ENCODE measurements around the gene MOG.

The MOG gene

DNA sequence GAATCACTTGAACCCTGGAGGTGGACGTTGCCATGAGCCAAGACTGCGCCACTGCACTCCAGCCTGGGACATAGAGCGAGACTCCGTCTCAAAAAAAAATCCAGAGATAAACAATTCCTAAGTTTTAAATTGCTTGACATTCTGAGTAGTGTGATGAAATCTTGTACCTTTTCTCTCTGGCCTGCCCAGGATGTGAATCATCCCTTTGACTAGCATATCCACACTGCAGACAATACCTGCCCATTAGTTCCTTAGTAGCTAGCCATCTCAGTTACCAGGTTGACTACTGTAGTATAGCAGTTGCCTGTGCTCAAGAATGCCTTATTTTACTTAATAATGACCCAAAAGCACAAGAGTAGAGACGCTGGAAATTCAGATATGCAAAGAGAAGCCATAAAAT is 21.2 kb downstream of the MOG start:
- no peak for DNase-seq

DNA sequence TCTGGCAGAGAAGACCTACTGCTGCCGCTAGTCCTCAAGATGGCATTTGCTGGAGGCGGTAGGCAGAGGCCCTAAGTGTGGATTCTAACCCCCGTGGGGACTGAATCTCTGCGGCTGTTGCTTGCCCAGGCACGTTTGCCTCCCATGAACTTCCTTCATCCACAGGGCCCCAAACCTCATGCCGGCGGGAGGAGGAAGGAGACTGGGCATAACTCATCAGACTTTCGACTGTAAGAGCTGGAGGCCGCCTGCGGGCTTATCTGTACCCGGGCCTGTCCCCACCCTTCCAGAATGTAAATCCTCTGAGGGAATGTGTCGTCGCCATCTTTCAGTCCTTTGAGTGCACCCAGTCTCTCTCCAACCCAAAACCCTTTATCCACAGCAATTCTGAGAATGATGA is 23.1 kb downstream of the MOG start:
- no peak for DNase-seq

DNA sequence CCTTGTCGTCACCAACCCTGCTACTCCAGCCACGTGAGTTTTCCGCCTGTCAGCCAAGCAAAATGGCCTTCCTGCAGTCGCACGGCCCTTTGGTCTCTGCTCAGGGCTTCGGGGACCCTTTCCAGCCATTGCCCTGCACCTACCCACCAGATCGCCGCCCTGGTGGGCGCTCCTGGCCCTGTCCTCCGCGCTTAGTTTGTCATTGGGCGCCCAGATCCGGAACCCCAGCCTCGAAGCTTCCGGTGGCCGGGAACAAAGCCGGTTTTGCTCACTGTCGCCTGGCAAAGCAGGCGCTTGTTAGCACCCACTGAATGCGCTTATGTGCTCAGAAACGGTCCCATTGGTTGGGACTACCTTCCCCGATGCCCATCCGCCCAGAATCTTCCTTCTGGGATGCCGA is 23.5 kb downstream of the MOG start:
- DNase-seq, result no peak

DNA sequence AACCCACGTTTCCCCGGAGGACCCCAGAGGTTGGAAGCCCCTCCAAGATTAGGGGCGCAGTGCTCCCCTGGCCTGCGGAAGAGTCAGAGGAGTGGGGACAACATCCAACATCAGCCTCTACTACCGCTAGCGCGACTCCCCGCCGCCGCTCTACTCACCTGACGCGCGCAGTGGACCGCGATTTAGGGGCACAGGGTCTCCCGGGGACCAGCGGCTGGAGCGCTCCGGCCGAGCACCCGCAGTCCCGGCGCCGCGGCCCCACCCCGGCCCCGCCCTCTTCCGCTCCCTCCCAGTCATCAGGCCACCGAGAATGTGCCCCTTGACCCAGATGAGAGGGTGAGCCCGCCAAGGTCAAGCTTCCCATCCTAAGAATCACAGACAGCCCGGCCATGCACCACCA is 24.0 kb downstream of the MOG start, which contains the start of gene ZFP57:
TSS of gene ZFP57 (minus strand) at position 249 of the 400 bp plus-strand sequence. CDS start 4,149 bp downstream, outside the sequence.
- DNase-seq, result no peak

DNA sequence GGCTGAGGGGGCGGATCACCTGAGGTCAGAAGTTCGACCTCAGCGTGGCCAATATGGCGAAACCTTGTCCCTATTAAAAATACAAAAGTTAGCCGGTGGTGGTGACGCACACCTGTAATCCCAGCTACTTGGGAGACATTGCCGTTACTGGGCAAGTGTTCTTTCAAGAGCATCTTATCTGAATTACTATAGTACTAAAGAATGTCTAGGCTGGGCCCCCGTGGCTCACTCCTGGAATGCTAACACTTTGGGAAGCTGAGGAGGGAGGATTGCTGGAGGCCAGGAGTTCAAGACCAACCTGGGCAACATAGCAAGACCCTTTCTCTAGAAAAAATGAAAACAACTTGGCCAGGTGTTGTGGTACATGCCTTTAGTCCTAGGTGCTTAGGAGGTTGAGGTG is 24.9 kb downstream of the MOG start:
- DNase-seq, result no peak

DNA sequence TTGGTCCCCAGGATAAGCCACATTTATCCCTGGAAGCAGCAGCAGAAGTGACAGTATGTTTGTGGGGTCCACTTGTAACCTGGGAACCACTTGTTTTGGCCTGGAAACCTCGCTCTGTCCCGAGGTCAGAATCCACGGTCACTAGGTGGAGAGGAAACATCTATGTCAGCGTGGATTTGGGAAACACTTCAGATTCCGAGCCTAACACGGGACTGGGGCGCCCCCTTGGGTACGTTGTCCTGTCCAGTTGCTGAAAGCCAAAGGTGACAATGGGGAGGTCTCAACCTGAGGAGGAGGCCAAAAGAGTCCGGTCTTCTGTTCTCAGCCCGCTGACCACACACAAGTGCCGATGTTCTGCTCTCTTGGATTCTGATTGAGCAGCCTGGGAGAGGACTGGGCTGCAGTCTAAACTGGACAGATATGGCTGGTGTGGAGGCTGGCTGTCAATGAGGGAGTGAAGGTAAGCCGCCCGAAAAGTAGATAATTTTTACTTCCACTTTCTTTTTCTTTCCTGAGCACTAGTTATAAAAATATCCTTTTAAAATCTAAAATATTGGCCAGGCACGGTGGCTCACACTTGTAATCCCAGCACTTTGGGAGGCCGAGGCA is 28.9 kb downstream of the MOG start:
- no peak for DNase-seq

DNA sequence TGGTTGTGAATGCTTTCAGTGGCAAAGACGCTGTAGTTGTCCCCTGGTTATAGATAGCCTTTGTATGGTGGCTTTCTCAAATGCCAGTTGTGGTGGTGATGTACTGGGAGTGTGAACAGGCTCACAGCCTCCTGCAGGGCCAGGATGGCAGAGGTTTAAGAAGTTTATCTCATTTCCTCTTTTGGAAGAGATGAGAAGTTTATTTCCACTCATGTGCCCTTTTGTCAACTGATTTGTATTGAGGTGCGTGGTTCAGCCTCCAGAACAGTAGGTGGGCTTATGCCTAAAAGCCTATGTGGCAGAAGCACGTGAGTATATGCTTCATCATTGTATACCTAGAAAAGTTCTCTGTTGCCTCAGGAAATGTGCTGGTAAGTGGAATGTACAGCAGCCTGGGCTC is 37.7 kb downstream of the MOG start:
- DNase-seq, result no peak

DNA sequence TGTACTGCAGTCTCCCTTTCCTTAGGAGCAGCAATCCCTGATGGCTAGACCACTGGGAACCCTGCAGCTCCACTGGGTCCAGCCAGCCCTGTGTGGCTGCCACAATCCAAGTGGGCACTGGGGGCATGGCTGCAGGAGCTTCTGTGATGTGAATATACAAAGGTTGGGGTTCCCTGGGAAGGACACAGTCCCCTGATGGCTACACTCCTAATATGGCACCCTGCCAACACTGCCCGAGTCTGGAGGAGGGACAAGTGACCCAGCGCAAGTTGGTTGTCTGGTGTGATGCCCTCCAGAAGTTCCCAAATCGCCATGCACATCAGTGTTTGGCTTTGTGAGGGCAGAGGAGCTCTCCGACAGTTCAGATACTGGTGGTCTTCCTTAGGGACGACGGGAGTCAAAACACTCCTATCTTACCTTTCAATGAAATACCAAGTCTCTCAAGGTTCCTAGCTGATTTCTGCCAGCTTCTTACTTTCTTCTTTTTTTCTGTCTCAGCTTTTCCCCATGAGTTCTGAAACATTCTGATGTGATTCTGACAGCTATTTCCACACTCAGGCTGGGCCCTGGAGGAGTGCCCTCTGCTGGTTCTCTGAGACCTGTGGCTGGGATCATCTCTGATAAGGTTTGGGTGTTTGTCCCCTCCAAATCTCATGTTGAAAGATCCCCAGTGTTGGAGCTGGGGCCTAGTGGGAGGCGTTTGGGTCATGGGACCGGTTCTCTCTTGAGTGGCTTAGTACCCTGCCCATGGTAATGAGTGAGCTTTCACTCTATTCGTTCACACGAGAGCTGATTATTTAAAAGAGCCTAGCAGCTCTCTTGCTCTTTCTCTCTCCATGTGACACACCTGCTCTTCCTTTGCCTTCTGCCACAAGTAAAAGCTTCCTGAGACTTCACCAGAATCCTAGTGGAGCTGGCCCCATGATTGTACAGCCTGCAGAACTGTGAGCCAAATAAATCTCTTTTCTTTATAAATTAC is 39.5 kb downstream of the MOG start:
- no peak for DNase-seq

DNA sequence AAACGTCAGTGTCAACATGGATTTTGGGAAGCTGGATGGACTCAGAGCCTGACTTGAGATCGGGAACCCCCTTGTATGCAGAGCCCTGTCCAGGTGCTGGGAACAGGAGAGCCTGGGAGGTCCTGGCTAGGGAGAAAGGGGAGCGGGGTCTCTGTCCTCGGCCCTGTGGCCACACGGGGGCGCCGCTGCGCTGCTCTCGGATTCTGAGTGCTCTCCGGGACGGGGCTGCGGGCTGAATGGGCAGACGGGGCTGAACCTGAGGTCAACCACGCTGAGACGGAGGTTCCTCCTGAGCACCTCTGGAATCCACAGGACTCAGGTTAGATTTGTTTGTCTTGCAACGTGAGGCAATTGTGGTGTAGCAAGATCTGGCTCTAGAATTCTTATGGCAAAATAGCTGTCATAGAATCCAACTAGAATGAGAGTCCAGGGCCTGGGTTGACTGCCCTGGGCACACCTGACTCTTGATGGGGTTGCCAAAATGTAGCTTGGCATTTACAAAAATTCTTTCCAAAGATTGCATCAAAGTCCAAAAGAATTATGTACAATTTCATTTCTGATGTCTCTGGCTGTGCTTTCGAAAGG is 45.7 kb downstream of the MOG start:
- peak; percentile 43 to 75 (median 62) for DNase-seq

DNA sequence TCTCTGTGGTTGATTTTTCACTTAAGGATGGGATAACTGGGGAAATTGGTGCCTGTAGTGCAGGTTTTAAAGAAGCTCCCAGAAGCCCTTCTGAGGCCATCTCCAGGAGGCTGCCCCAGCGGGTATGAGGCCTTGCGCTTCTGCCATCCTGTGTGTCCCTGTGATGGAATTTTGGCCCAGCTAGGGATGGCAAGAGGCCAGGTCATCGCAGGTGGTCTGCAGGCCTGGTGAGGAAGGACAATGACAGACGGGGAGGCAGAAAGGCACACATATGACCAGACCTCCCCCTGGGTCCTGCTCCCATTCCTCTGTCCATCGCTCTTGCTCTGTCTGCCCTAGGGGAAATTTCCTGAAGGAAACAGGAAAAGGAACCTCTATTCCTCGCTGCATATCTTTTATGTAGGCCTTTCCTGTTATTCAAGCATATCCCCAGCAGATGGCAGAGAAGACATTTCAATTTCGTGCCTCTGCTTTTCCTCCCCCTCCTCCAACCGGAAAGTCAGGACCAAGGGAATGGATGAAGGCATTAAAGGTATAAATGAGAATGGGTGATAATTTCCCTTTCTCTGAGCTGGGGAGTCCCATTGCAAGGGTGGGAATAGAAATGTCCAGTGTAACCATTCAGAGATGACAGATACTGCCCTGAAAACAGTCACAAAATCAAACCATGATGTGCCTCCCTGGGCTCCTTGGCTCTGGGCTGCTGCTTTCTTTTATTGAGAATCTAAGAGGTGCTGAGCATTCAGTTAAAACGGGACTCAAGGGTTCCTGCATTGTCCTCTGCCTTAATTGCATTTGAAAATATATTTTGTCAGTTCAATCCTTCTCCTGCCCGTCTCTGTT is 48.7 kb downstream of the MOG start:
- DNase-seq, result no peak

DNA sequence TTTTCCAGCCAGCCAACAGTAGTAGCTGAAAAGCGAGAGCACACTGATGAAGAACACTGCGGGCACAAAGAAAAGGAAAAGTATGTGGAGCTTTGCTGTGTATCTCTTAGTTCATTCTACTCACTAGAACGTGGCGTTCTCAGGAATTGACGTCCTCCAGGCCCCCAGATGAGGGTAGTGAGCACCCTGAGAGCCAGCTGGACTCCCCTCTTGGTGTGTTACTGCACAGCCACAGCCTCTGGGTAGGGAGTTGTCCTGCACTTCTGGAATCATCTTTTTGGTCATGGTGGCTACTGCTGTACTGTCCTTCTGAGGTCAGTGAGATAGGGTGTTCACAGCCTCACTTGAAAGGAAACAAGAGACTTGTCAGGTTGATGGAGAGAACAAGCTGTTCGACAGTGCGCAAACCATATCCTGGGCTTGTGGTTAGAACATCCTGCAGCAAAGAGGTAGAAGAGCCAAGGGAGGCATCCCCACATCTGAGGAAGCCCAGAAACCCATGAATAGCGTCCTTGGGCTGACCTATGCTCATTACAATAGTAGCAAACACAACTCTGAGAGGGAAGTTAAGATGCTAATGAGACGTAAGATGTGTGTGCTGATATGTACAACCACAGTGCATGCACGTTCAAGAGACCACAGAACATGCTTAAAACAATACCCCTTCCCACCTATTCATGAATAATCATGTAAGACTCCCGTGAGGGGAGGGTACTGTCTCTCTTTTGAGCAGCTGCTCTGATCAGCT is 51.7 kb downstream of the MOG start:
- DNase-seq, result peak; percentile 42 to 89 (median 62)

DNA sequence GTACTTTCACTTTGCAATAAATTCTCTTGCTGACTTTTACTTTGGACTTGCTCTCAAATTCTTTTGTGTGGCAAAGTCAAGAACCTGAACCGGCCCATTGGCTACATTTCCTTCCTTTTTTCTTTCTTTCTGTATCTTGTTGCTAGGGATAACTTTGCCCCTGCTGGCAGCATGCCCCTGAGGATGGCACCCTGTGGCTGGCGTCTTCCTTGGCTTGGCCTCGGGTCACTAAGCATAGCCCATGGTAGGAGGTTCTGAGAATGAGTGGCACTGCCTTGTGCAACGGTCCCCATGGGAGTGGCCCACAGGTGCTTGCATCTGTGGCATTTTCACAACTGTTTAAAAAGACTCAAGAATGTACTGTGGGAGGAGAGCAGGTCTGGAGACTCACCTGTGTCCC is 52.3 kb downstream of the MOG start:
- DNase-seq, result no peak

DNA sequence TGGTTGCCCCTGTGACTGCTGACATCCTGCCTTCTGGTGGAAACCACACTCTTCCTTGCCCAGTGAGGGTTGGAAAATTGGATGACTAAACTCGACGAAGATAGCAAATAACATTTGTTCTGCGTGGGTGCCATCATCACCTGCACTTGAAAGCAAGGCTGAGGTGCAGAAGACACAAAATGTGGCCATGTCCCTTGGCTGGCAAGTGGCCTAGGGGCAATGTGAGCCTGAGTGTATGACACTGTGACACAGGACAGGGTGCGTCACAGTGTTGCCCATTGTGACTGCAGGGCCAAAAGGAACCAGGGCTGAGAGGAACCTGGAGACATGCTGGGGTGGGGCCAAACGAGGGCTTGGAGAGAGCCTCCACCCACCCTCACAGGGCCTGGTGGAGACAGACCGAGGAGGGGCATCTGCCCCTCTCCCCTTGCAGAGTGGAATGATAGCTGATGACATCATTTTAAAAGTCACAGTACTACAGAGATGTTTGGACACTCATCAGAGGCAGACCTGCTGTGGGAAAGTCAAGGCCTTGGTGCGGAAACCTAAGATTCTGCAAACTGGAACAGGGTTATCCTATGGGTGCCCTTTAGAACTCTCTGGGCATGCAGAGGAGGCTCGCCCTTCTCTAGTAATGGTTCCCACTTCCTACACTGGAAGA is 53.5 kb downstream of the MOG start:
- no peak for DNase-seq

DNA sequence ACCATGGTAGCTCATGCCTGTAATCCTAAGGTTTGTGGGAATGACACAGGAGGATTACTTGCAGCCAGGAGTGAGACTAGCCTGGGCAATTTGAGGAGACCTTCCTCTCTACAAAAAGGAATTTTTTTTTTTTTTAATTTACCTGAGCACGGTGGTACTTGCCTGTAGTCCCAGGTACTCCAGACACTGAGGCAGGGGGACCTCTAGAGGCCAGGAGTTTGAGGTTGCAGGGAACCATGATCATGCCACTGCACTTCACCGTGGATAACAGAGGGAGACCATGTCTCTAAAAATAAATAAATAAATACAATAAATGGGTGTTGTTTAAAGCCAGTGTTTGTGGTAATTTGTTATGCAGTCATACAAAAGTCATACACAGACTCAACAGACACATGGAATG is 64.0 kb downstream of the MOG start:
- peak in 1 of 5 donors; percentile 34 for DNase-seq
